HEK293T (cell line): ENCODE measurements around the gene SPDYE5.

ENCODE experiments used
- CTCF ChIA-PET: fragments of 350-600 bp; formaldehyde crosslinking; extraction: SDS; loops from one replicate; lab custom pipeline; 2021; ENCODE audit warnings: antibody characterized with exemption, inconsistent platforms; lab: Yijun Ruan, JAX
- POLR2A ChIA-PET: fragments of 350-600 bp; formaldehyde crosslinking; extraction: SDS; loops from one replicate; lab custom pipeline; 2020; ENCODE audit warnings: antibody characterized with exemption, inconsistent platforms; lab: Yijun Ruan, JAX
- DNase-seq: peaks from one replicate; pipeline ENCODE4 v3.0.0; 2012; ENCODE audit warnings: mixed read lengths; ENCODE audit errors: extremely low spot score
- ARNT ChIP-seq: fragments of 450-650 bp; IDR thresholded peaks from 2 replicates; pipeline ENCODE4 v1.6.1; 2017; ENCODE audit warnings: mild to moderate bottlenecking
- BHLHE40 ChIP-seq: fragments of 450-650 bp; IDR thresholded peaks from 2 replicates; pipeline ENCODE4 v1.6.1; 2016; ENCODE audit warnings: mild to moderate bottlenecking, moderate library complexity, borderline replicate concordance
- CTBP1 ChIP-seq: fragments of 450-650 bp; IDR thresholded peaks from 2 replicates; pipeline ENCODE4 v1.6.1; 2016; ENCODE audit warnings: borderline replicate concordance
- ELF4 ChIP-seq: fragments of 450-650 bp; IDR thresholded peaks from 2 replicates; pipeline ENCODE4 v1.6.1; 2017; ENCODE audit warnings: antibody characterized with exemption
- FOXA1 ChIP-seq: fragments of 450-650 bp; IDR thresholded peaks from 2 replicates; pipeline ENCODE4 v1.6.1; 2016; ENCODE audit warnings: mild to moderate bottlenecking
- FOXK2 ChIP-seq: fragments of 450-650 bp; IDR thresholded peaks from 2 replicates; pipeline ENCODE4 v1.6.1; 2016; ENCODE audit warnings: mild to moderate bottlenecking
- FOXM1 ChIP-seq: fragments of 450-650 bp; IDR thresholded peaks from 2 replicates; pipeline ENCODE4 v1.6.1; 2017; ENCODE audit warnings: mild to moderate bottlenecking, borderline replicate concordance
- HDGF ChIP-seq: fragments of 450-650 bp; IDR thresholded peaks from 2 replicates; pipeline ENCODE4 v1.6.1; 2017; ENCODE audit warnings: antibody characterized with exemption, borderline replicate concordance
- L3MBTL2 ChIP-seq: fragments of 450-650 bp; conservative IDR thresholded peaks from 2 replicates; pipeline ENCODE4 v1.6.1; 2016; ENCODE audit warnings: mild to moderate bottlenecking
- LEF1 ChIP-seq: fragments of 450-650 bp; IDR thresholded peaks from 2 replicates; pipeline ENCODE4 v1.6.1; 2017; ENCODE audit warnings: mild to moderate bottlenecking, borderline replicate concordance
- SP1 ChIP-seq: fragments of 450-650 bp; IDR thresholded peaks from 2 replicates; pipeline ENCODE4 v1.6.1; 2017
- SUZ12 ChIP-seq: fragments of 450-650 bp; IDR thresholded peaks from 2 replicates; pipeline ENCODE4 v1.6.1; 2016; ENCODE audit warnings: mild to moderate bottlenecking
- TARDBP ChIP-seq: fragments of 450-650 bp; IDR thresholded peaks from 2 replicates; pipeline ENCODE4 v1.6.1; 2016
- TF ChIP-seq, protein P1 (sequence below): fragments of 450-650 bp; IDR thresholded peaks from 2 replicates; pipeline ENCODE4 v1.6.1; 2016

Gene SPDYE5

DNA sequence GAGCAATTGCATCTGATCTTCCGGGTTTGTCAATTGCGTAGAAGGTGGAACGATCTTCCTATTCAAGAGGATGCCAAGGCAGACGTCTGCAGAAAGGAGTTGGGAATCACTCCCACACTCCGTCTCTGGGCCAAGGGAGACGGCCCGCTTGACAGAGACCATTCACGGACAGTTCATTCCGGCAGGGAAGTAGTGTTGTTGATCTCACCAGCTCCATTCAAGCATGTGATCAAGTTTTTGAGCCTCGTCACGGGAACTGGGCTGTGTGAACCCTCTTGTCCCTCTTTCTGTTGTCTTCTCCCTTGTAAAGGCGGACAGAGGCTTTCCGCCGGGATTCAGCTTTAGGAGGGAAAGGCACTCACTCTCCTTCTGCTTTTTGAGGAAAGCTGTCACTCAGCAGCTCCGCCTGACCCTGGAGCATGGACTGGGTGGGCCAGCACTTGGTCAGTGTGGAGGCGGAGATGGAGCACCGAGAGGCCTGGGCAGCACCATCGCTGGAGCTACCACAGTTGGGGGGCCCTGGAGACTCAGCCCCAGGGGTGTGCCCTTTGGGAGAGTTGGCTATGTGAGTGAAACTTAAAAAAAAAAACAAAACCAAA is 44.9 kb downstream of the SPDYE5 start:
- CTCF ChIA-PET, result no interaction called here
- no peak for DNase-seq
- TF ChIP-seq LEF1, result no peak
- no peak for TF ChIP-seq SUZ12
- POLR2A ChIA-PET, result no interaction called here

DNA sequence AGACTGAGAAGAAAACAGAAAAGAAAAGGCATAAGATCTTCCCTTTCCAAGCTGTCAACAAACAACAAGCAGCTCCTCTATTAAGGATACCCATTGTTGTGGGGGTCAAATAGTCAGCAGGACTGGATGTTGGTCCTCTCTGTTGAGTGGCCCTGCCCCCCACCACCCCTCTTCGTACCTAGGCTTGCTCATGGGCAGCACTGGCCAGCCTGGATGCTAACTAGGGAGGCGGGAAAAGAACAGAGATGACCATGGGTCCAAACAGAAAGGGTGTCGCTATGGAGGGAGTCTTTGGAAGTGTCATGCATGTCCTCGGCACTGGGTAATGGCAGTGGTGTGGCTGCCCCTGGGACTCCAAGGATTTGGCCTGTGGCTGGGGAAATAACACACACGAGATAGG is 45.6 kb downstream of the SPDYE5 start:
- no peak for DNase-seq
- CTCF ChIA-PET, result no interaction called here
- no peak for TF ChIP-seq SUZ12
- no peak for TF ChIP-seq FOXA1
- TF ChIP-seq BHLHE40, result no peak
- no peak for TF ChIP-seq TARDBP
- TF ChIP-seq LEF1, result no peak
- TF ChIP-seq CTBP1, result no peak
- TF ChIP-seq ELF4, result no peak
- TF ChIP-seq L3MBTL2, result no peak
- no peak for TF ChIP-seq SP1
- TF ChIP-seq ARNT, result no peak
- TF ChIP-seq FOXM1, result no peak
- TF ChIP-seq FOXK2, result no peak
- POLR2A ChIA-PET, result no interaction called here

DNA sequence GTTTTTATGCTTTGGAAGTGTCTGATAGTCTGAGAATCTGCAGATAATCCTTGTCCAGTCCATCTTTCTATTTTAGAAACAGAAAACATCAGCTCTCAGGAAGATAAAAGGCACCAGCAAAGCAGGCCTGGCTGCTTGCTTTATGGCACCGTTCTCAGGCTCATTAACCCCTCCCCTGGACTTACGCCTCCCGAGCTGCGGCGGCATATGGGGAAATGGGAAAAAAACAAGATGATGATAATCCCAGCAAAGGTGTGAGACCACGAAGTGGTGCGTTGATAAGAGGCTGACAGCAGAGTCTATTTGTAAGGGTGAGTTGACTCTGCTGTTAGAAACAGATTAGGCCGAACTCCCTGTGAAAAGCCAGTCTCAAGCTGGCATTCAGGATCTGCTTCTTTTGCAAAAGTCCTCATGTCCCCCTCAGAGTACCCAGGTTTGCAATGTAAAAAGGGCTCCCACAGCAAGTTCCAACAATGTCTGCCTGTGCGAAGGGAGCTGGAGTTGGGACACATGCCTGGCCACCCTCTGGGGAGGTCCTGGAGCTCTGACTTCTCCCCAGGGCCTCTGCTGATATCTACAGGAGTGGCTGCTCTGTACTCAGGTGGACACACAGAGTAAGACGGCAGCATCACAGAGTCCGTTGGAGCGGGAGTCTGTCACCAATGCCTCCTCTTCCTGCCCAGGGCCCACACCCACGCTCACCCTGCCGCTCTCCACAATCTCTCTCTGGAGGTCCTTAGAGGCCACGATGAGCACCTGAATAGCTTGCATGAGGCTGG is 54.3 kb downstream of the SPDYE5 start:
- no peak for TF ChIP-seq L3MBTL2
- no peak for TF ChIP-seq HDGF
- TF ChIP-seq, protein P1, sequence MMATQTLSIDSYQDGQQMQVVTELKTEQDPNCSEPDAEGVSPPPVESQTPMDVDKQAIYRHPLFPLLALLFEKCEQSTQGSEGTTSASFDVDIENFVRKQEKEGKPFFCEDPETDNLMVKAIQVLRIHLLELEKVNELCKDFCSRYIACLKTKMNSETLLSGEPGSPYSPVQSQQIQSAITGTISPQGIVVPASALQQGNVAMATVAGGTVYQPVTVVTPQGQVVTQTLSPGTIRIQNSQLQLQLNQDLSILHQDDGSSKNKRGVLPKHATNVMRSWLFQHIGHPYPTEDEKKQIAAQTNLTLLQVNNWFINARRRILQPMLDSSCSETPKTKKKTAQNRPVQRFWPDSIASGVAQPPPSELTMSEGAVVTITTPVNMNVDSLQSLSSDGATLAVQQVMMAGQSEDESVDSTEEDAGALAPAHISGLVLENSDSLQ, result no peak
- ChIA-PET CTCF (no interaction called here), POLR2A (no interaction called here)
- DNase-seq, result no peak
